B cell (primary cell): ENCODE measurements around the gene NCOA7. TPM values are rescaled to one million over a fixed set of nuclear protein-coding genes. Genes with fewer than 3 reads are reported as not detected.
A peak's percentile ranks its signal among the peaks of the same experiment; 100 is the strongest.

Experiments used
- ATAC-seq: fragments of 200-7000 bp; cut with Tn5 transposase; one replicate; pipeline ENCODE4 v1.10.0; 2021; ENCODE audit warnings: low read depth, mild to moderate bottlenecking, moderate number of reproducible peaks, moderate library complexity
- CTCF ChIA-PET: fragments of 350-600 bp; sonication (Branson Sonifier 250); formaldehyde crosslinking; loops from one replicate; lab custom pipeline; 2021; ENCODE audit warnings: antibody characterized with exemption, inconsistent platforms; lab: Charles Lee
- POLR2A ChIA-PET: fragments of 350-600 bp; sonication (Branson Sonifier 250); formaldehyde crosslinking; loops from one replicate; lab custom pipeline; 2021; ENCODE audit warnings: antibody characterized with exemption; lab: Charles Lee
- DNase-seq: peaks from one replicate; pipeline ENCODE4 v3.0.0; 2013
- H2AFZ ChIP-seq: 2 replicates; pipeline ENCODE4 v1.6.1; 2012; ENCODE audit warnings: mild to moderate bottlenecking, low read depth, low read length; ENCODE audit not compliant: insufficient read depth, poor library complexity, severe bottlenecking
- H3K27ac ChIP-seq, 2 donors: 1 replicate in 1 of 2; 2 replicates in 1 of 2; pipeline ENCODE4 v1.5.1; 2012 to 2013; ENCODE audit warnings: low read length in 2 of 2, mild to moderate bottlenecking in 2 of 2, moderate library complexity in 1 of 2
- H3K27me3 ChIP-seq, 4 experiments: fragments of 200-600 bp in 1 of 4; sonication (generic) in 1 of 4; replicated peaks in 1 of 4; 1 replicate in 2 of 4; 2 replicates in 2 of 4; pipeline versions ENCODE4 v1.6.1 to v1.7.0; 2013 to 2016; ENCODE audit warnings: low read length in 3 of 4, mild to moderate bottlenecking in 2 of 4, mixed read lengths in 1 of 4, moderate library complexity in 1 of 4; ENCODE audit not compliant: insufficient read depth in 4 of 4, control insufficient read depth in 3 of 4; ENCODE audit errors: control extremely low read depth in 1 of 4
- H3K36me3 ChIP-seq, 2 experiments: replicated peaks in 1 of 2; 1 replicate in 1 of 2; 2 replicates in 1 of 2; pipeline versions ENCODE4 v1.6.1 to v1.7.1; 2013; ENCODE audit warnings: low read length in 1 of 2; ENCODE audit not compliant: insufficient read depth in 2 of 2, control insufficient read depth in 1 of 2; ENCODE audit errors: control extremely low read depth in 1 of 2, extremely low read depth in 1 of 2
- H3K4me1 ChIP-seq, 2 donors: fragments of 200-600 bp in 1 of 2; sonication (generic) in 1 of 2; 1 replicate in 1 of 2; 2 replicates in 1 of 2; pipeline versions ENCODE4 v1.5.1 to v1.6.1; 2013 to 2017; ENCODE audit warnings: low read length in 2 of 2; ENCODE audit not compliant: control insufficient read depth in 2 of 2, insufficient read depth in 2 of 2
- H3K4me2 ChIP-seq: replicated peaks from 2 replicates; pipeline ENCODE3; 2012; ENCODE audit warnings: mild to moderate bottlenecking, low read depth, low read length; ENCODE audit not compliant: poor library complexity, severe bottlenecking
- H3K4me3 ChIP-seq, 5 experiments: fragments of 200-600 bp in 1 of 5; sonication (generic) in 1 of 5; 1 replicate in 3 of 5; 2 replicates in 2 of 5; pipeline versions ENCODE4 v1.5.1 to v1.7.0; 2011 to 2016; ENCODE audit warnings: low read length in 4 of 5, mild to moderate bottlenecking in 4 of 5, low read depth in 2 of 5, control low read depth in 1 of 5, moderate library complexity in 1 of 5; ENCODE audit not compliant: insufficient read depth in 1 of 5; ENCODE audit errors: control extremely low read depth in 1 of 5, extremely low read depth in 1 of 5
- H3K79me2 ChIP-seq: fragments of 200-600 bp; sonication (generic); one replicate; pipeline ENCODE4 v1.6.0; 2016; ENCODE audit warnings: low read length; ENCODE audit not compliant: control insufficient read depth, insufficient read depth
- H3K9ac ChIP-seq: fragments of 200-600 bp; sonication (generic); 2 replicates; pipeline ENCODE4 v1.6.1; 2017; ENCODE audit warnings: mild to moderate bottlenecking, low read length, moderate library complexity
- H3K9me3 ChIP-seq, 3 donors: one replicate each; pipeline versions ENCODE4 v1.6.1 to v1.7.1; 2013; ENCODE audit warnings: low read length in 2 of 3; ENCODE audit not compliant: control insufficient read depth in 2 of 3, insufficient read depth in 1 of 3; ENCODE audit errors: control extremely low read depth in 1 of 3
- H4K20me1 ChIP-seq: 2 replicates; pipeline ENCODE4 v1.6.0; 2012; ENCODE audit warnings: mild to moderate bottlenecking, low read length; ENCODE audit not compliant: insufficient read depth, control insufficient read depth, poor library complexity, severe bottlenecking
- H3K27ac Mint-ChIP-seq: one replicate; pipeline ENCODE4 v1.8.0; 2021; ENCODE audit warnings: mixed read lengths
- H3K27me3 Mint-ChIP-seq: one replicate; pipeline ENCODE4 v1.8.0; 2021; ENCODE audit warnings: mixed read lengths
- H3K4me1 Mint-ChIP-seq: one replicate; pipeline ENCODE4 v1.8.0; 2021; ENCODE audit warnings: mixed read lengths
- H3K4me3 Mint-ChIP-seq: one replicate; pipeline ENCODE4 v1.8.0; 2021; ENCODE audit warnings: mixed read lengths
- H3K9me3 Mint-ChIP-seq: one replicate; pipeline ENCODE4 v1.8.0; 2022; ENCODE audit warnings: mixed read lengths; ENCODE audit not compliant: insufficient read depth
- EZH2 ChIP-seq: IDR thresholded peaks from 2 replicates; pipeline ENCODE4 v1.6.1; 2012; ENCODE audit warnings: borderline replicate concordance, low read depth, mild to moderate bottlenecking, moderate library complexity, low read length; ENCODE audit not compliant: insufficient read depth, poor library complexity, severe bottlenecking
- whole genome bisulfite sequencing: methylation state at CpG from one replicate; pipeline ENCODE4 v1.1.5; 2013; ENCODE audit warnings: missing lambda C conversion rate; ENCODE audit not compliant: insufficient coverage; 5-methylcytosine and 5-hydroxymethylcytosine counted together
- intact Hi-C: fragments of 100-400 bp; cut with micrococcal nuclease; formaldehyde crosslinking; loops from one replicate; pipeline ENCODE4 v1.10.0; 2022
- polyA plus RNA-seq: library from polyadenylated mRNA; depleted of rRNA; stranded (reverse); fragments of >200 nt; gene quantifications from 2 replicates; pipeline ENCODE4 v1.2.3, GENCODE V29; 2012
- total RNA-seq, 2 donors: library from RNA; stranded (reverse); fragments of 120-200 nt in 1 of 2; gene quantifications; 1 replicate in 1 of 2; 2 replicates in 1 of 2; pipeline versions ENCODE4 v1.2.3 to v1.2.4, GENCODE V29; 2013 to 2022
- TF ChIP-seq, protein P1 (sequence below): fragments of 200-600 bp; IDR thresholded peaks from one replicate; pipeline ENCODE4 v1.8.0; 2022; ENCODE audit warnings: antibody characterized with exemption, mild to moderate bottlenecking

NCOA7 gene
- total and polyA plus RNA-seq, 2 donors (not counting 1 experiment from before 2014, with no cell fraction given): 10.9 to 27.4 TPM

DNA sequence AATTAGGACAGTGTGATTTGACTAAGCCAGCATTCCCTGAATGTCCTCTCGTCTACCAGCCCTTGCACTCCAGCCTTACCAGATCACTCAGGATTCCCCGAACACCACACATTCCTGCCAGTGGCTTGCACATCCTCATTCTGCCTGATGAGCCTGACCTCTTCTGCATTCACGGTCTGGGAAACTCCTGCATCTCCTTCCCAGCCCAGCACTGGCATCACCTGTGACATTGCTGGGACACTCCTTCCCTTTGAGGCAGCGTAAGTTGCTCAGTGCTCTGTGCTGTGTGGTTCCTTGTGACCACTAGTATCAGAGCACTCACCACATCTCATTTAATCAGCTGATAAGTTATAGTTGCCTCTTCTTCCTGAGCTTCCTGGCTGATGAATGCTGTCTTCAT is 17.3 kb downstream of the NCOA7 start:
- no peak overlapping the region for H3K4me3 ChIP-seq
- H3K4me3 Mint-ChIP-seq: peak overlapping the region; percentile 3
- H3K9me3 ChIP-seq: no peaks in the 10 kb centered on the region
- H3K27ac ChIP-seq: no peak overlapping the region
- H3K27me3 Mint-ChIP-seq: no peaks in the 10 kb centered on the region
- H3K27me3 ChIP-seq: no peaks in the 10 kb centered on the region
- no peak overlapping the region for H2AFZ ChIP-seq
- 61% methylated on average over 2 of the region's 4 CpGs for WGBS
- H3K79me2 ChIP-seq: peaks cover 49% of the 10 kb centered on the region
- ChIA-PET POLR2A (no interaction called here), CTCF (no interaction called here)
- H3K4me2 ChIP-seq: no peak overlapping the region
- ATAC-seq: no peak
- H3K4me1 ChIP-seq: peaks cover 10 to 58% of the 10 kb centered on the region in 2 donors
- no peak for DNase-seq
- H4K20me1 ChIP-seq: no peaks in the 10 kb centered on the region
- no peak overlapping the region for H3K9ac ChIP-seq
- no peak for TF ChIP-seq EZH2
- TF ChIP-seq, protein P1, sequence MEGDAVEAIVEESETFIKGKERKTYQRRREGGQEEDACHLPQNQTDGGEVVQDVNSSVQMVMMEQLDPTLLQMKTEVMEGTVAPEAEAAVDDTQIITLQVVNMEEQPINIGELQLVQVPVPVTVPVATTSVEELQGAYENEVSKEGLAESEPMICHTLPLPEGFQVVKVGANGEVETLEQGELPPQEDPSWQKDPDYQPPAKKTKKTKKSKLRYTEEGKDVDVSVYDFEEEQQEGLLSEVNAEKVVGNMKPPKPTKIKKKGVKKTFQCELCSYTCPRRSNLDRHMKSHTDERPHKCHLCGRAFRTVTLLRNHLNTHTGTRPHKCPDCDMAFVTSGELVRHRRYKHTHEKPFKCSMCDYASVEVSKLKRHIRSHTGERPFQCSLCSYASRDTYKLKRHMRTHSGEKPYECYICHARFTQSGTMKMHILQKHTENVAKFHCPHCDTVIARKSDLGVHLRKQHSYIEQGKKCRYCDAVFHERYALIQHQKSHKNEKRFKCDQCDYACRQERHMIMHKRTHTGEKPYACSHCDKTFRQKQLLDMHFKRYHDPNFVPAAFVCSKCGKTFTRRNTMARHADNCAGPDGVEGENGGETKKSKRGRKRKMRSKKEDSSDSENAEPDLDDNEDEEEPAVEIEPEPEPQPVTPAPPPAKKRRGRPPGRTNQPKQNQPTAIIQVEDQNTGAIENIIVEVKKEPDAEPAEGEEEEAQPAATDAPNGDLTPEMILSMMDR: no peak
- peaks cover 77% of the 10 kb centered on the region for H3K4me1 Mint-ChIP-seq
- no peak overlapping the region for H3K27ac Mint-ChIP-seq
- no peaks in the 10 kb centered on the region for H3K36me3 ChIP-seq
- H3K9me3 Mint-ChIP-seq: no peaks in the 10 kb centered on the region
- intact Hi-C loops: no loop called here

GRCh38 chr6:125808591-125808990 is 17.8 kb downstream of the NCOA7 start:
- TF ChIP-seq, protein P1: no peak
- no peak for TF ChIP-seq EZH2
- H3K4me1 Mint-ChIP-seq: peaks cover 74% of the 10 kb centered on the region
- no peaks in the 10 kb centered on the region for H3K9me3 Mint-ChIP-seq
- CTCF ChIA-PET: no interaction called here
- H3K4me3 Mint-ChIP-seq: no peak overlapping the region
- POLR2A ChIA-PET: interaction anchor here (0.6 kb wide), 1 partner anchor 10 kb away, joined by 4 read pairs; no protein-coding TSS in a partner anchor
- H3K4me2 ChIP-seq: peak overlapping the region; percentile 4
- peaks cover 8 to 52% of the 10 kb centered on the region in 2 donors for H3K4me1 ChIP-seq
- H3K27me3 Mint-ChIP-seq: no peaks in the 10 kb centered on the region
- no peaks in the 10 kb centered on the region for H4K20me1 ChIP-seq
- no peaks in the 10 kb centered on the region for H3K9me3 ChIP-seq
- H3K27ac Mint-ChIP-seq: no peak overlapping the region
- H3K27me3 ChIP-seq: no peaks in the 10 kb centered on the region
- no peaks in the 10 kb centered on the region for H3K36me3 ChIP-seq
- no peak overlapping the region for H3K27ac ChIP-seq
- no peak for ATAC-seq
- H3K9ac ChIP-seq: no peak overlapping the region
- H3K4me3 ChIP-seq: no peak overlapping the region
- no peak overlapping the region for H2AFZ ChIP-seq
- intact Hi-C loops: no loop called here
- peaks cover 51% of the 10 kb centered on the region for H3K79me2 ChIP-seq
- no peak for DNase-seq
